ENCODE results near the gene ERGIC1. TPM values are rescaled to one million over a fixed set of nuclear protein-coding genes. Genes with fewer than 3 reads are reported as not detected.

The ERGIC1 gene
- total RNA-seq, 4 donors from 2014 or later, result 60.9 to 123 (median 99.3) TPM

DNA sequence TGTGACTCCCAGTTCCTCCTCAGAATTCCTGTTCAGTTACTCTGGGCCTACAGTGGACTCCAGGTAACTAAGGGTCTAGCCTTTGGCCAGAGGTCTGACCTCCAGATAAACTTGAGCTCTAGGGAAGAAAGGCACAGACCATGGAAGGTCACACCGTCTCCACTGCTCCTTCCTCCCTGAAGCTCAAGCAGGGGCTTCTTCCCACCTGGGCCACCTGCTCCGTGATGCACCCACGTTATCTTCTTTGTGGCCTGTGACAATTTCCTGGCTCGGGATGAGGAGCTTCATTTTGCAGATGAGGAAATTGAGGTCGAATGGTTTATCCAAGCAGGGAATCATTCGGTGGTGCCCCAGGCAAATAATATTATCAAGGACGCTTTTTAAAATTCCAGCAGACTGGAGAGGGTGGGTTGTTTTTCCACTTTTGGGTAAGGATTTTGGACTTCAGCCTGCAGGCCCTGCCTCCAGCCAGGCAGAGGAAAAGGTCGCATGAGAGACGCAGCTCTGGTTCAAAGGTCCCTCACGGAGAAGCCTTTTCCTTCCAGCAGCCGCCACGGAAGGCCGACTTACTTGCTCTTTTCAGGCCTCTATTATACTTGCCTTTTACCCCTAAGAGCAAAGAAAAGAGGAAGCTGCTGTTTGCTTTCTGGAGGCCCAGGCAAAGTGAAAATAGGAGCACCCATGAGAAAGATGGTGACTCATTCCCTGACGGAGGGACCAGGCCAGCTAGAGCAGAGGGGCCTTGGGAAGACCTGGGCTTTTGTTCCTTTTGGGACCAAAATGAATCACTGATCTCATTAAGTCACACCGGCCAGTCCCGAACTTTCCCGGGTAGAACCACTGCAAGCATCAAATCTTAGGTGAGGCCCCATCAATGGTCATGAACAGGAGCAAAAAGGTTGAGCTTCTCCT lies 40.2 kb upstream of the ERGIC1 start:
- H3K36me3 ChIP-seq, result no peaks in the 10 kb centered on the region
- no peaks in the 10 kb centered on the region for H3K9me3 ChIP-seq
- WGBS, 2 donors, result 57 to 66% methylated on average over 17 of the region's 17 CpGs
- peaks cover 0 to 76% (median 46%) of the 10 kb centered on the region in 4 donors for H3K4me1 ChIP-seq
- no peak for TF ChIP-seq POLR2A (IDR thresholded peaks at IDR 0.05)
- TF ChIP-seq EP300 (IDR thresholded peaks at IDR 0.05), result peak in 1 of 2 donors; percentile 6
- H3K27ac ChIP-seq, result peak overlapping the region; percentile 71 to 89 (median 76)
- H3K4me3 ChIP-seq, result no peak overlapping the region
- DNase-seq (ENCODE audit: low spot score in 2 of 2), result no peak
- H3K27me3 ChIP-seq, result no peaks in the 10 kb centered on the region

GRCh38 chr5:172795318-172795977 lies 38.6 kb upstream of the ERGIC1 start:
- H3K4me3 ChIP-seq, result no peak overlapping the region
- no peaks in the 10 kb centered on the region for H3K9me3 ChIP-seq
- H3K27me3 ChIP-seq, result no peaks in the 10 kb centered on the region
- WGBS, 2 donors, result 19 to 20% methylated on average over 11 to 13 of the region's 13 CpGs
- no peaks in the 10 kb centered on the region for H3K36me3 ChIP-seq
- peak; percentile 93 to 95 for DNase-seq (ENCODE audit: low spot score in 2 of 2)
- peak; percentile 97 to 99 for TF ChIP-seq EP300 (IDR thresholded peaks at IDR 0.05)
- peak in 1 of 2 donors; percentile 33 for TF ChIP-seq POLR2A (IDR thresholded peaks at IDR 0.05)
- TF ChIP-seq, protein P1, sequence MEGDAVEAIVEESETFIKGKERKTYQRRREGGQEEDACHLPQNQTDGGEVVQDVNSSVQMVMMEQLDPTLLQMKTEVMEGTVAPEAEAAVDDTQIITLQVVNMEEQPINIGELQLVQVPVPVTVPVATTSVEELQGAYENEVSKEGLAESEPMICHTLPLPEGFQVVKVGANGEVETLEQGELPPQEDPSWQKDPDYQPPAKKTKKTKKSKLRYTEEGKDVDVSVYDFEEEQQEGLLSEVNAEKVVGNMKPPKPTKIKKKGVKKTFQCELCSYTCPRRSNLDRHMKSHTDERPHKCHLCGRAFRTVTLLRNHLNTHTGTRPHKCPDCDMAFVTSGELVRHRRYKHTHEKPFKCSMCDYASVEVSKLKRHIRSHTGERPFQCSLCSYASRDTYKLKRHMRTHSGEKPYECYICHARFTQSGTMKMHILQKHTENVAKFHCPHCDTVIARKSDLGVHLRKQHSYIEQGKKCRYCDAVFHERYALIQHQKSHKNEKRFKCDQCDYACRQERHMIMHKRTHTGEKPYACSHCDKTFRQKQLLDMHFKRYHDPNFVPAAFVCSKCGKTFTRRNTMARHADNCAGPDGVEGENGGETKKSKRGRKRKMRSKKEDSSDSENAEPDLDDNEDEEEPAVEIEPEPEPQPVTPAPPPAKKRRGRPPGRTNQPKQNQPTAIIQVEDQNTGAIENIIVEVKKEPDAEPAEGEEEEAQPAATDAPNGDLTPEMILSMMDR (IDR thresholded peaks at IDR 0.05), result peak in 2 of 5 experiments; percentile 53 to 59
- H3K27ac ChIP-seq, result peak overlapping the region; percentile 71 to 89 (median 76)
- H3K4me1 ChIP-seq, result peaks cover 0 to 68% (median 33%) of the 10 kb centered on the region in 4 donors

DNA sequence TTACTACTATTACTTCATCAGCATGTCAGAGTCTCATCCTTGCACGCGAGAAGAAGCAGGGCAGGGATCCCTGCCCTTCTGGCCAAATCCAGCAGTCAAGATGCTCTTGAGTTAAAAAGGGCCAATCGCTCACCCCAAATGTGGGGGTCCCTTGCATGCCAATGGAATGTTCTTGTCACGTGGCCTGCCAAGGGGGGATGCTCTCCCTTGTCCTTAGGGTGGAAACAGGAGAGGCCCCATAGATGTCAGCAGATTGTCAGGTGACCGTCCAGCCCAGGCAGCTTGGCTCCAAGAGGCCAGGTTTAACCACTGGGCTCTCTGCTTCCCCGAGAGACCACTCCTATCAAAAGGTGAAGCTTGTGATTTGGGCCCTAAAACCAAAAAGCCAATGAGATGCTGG lies 37.7 kb upstream of the ERGIC1 start:
- Histone ChIP-seq H3K36me3 (no peaks in the 10 kb centered on the region), H3K4me1 (peaks cover 0 to 61% (median 32%) of the 10 kb centered on the region in 4 donors), H3K9me3 (no peaks in the 10 kb centered on the region), H3K27me3 (no peaks in the 10 kb centered on the region), H3K4me3 (no peak overlapping the region), H3K27ac (peak overlapping the region; percentile 71 to 89 (median 76))
- TF ChIP-seq EP300 (IDR thresholded peaks at IDR 0.05) (no peak), POLR2A (IDR thresholded peaks at IDR 0.05) (no peak)
- TF ChIP-seq, protein P1 (IDR thresholded peaks at IDR 0.05), result no peak
- 85 to 98% methylated on average over 6 of the region's 6 CpGs for WGBS, 2 donors
- no peak for DNase-seq (ENCODE audit: low spot score in 2 of 2)

- Histone ChIP-seq H3K27me3 (no peaks in the 10 kb centered on the region), H3K4me3 (no peak overlapping the region), H3K4me1 (peaks cover 0 to 59% (median 31%) of the 10 kb centered on the region in 4 donors), H3K36me3 (no peaks in the 10 kb centered on the region), H3K9me3 (no peaks in the 10 kb centered on the region), H3K27ac (peak overlapping the region in 3 of 4 donors; percentile 71 to 89 (median 78))
- DNase-seq (ENCODE audit: low spot score in 2 of 2), result no peak
- 73 to 84% methylated on average over 5 of the region's 5 CpGs for WGBS, 2 donors
- TF ChIP-seq, protein P1 (IDR thresholded peaks at IDR 0.05), result no peak
- TF ChIP-seq EP300 (IDR thresholded peaks at IDR 0.05) (no peak), POLR2A (IDR thresholded peaks at IDR 0.05) (no peak)
These were observed 36.3 kb upstream of the ERGIC1 start for GRCh38 chr5:172797771-172798191.

DNA sequence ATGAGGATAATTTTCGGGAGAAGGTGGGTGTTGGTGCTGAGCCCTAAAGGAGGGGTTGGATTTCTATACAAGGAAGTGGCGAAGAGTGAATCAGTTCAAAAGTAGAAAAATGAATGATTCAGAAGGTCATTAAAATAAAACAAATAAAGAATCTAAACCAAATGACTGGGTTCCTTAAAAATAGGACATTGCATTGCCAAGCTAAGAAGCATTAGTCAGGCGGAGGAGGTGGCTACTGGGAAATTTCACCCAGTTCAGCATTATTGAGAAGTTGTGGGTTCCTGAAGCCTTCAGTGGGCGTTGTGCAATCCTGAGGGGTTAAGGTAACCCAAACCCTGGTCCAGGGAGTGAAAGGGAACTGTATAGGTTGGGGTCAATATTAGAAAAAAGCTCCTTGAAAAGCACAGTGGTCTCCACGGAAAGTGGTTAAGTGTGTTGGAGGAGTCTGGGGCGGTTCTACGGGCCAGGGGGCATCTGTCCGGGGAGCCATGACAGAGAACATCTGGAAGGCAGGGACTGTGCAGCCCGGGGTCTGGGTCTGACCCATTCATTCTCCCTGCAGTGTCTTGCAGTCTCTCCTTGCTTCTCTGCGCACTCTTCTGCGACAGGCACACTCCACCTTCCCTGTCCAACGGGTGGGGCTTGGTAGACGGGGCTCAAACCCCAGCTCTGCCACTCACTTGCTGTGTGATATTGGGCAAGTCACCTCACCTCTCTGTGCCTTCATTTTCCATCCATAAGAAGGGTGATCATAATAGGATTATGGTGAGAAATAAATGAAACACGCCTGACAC lies 35.4 kb upstream of the ERGIC1 start:
- TF ChIP-seq POLR2A (IDR thresholded peaks at IDR 0.05) (no peak), EP300 (IDR thresholded peaks at IDR 0.05) (peak; percentile 16 to 83)
- TF ChIP-seq, protein P1 (IDR thresholded peaks at IDR 0.05), result no peak
- 68 to 69% methylated on average over 13 to 14 of the region's 14 CpGs for WGBS, 2 donors
- Histone ChIP-seq H3K4me1 (peaks cover 0 to 55% (median 30%) of the 10 kb centered on the region in 4 donors), H3K9me3 (no peaks in the 10 kb centered on the region), H3K27ac (peak overlapping the region in 3 of 4 donors; percentile 47 to 89 (median 78)), H3K27me3 (no peaks in the 10 kb centered on the region), H3K4me3 (no peak overlapping the region), H3K36me3 (no peaks in the 10 kb centered on the region)
- DNase-seq (ENCODE audit: low spot score in 2 of 2), result peak in 1 of 2 donors; percentile 49

Data from tibial nerve (tissue), 4 donors.